NCI-H446 (cell line): ENCODE measurements around the gene RAB24.
"Not testable (repeated sequence)": the region's sequence is repeated elsewhere in the genome, so short reads cannot be mapped to it uniquely, and the experiment has no call there.

Experiments
- DNase-seq, 2 experiments: peaks; one replicate each; lab custom pipeline; 2025; lab: John Stamatoyannopoulos, UW

RAB24 gene

DNA sequence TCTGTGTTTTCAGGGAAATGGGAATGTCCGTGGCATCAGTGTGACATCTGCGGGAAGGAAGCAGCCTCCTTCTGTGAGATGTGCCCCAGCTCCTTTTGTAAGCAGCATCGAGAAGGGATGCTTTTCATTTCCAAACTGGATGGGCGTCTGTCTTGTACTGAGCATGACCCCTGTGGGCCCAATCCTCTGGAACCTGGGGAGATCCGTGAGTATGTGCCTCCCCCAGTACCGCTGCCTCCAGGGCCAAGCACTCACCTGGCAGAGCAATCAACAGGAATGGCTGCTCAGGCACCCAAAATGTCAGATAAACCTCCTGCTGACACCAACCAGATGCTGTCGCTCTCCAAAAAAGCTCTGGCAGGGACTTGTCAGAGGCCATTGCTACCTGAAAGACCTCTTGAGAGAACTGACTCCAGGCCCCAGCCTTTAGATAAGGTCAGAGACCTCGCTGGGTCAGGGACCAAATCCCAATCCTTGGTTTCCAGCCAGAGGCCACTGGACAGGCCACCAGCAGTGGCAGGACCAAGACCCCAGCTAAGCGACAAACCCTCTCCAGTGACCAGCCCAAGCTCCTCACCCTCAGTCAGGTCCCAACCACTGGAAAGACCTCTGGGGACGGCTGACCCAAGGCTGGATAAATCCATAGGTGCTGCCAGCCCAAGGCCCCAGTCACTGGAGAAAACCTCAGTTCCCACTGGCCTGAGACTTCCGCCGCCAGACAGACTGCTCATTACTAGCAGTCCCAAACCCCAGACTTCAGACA is 9.5 kb downstream of the RAB24 start:
- DNase-seq = no peak

GRCh38 chr5:177291735-177292134 is 11.8 kb downstream of the RAB24 start:
- no peak for DNase-seq

- DNase-seq = no peak
Observed at GRCh38 chr5:177290816-177291596, 12.5 kb downstream of the RAB24 start.

- DNase-seq = no peak
Observed at GRCh38 chr5:177288191-177288590, 15.3 kb downstream of the RAB24 start.

DNA sequence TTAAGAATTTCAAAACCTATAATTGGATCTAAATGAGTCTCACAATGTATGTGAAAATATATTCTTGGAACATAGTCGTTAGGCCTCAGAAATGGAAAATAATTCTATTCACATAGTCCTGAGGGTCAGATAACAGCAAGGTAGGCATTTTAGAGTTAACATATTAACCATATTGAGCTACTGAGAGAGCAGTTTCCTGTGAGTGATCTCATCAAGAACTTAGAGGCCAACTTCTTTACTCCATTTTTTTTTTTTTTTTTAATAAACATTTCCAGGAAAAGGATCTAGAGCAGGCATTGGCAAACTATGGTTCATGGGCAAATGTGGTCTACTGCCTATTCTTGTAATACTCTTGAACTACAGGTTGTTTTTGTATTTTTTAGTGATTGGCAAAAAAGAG is 26.6 kb downstream of the RAB24 start:
- DNase-seq = no peak

DNA sequence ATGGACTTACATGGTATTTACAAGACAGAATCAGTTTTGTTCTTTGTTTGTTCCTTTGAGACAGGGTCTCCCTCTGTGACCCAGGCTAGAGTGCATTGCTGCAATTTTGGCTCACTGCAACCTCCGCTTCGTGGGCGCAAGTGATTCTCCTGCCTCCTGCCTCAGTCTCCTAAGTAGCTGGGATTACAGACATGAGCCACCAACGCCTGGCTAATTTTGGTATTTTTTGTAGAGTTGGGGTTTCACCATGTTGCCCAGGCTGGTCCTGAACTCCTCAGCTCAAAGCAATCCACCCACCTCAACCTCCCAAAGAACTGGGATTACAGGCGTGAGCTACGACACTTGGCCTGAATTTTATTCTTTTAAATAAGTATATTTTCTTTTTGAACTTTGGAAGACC is 27.6 kb downstream of the RAB24 start:
- DNase-seq = no peak

GRCh38 chr5:177271113-177271512 is 32.4 kb downstream of the RAB24 start:
- no peak for DNase-seq

- no peak for DNase-seq
Observed at GRCh38 chr5:177270653-177271052, 32.9 kb downstream of the RAB24 start.

- no peak for DNase-seq
Observed at GRCh38 chr5:177269976-177270375, 33.5 kb downstream of the RAB24 start.

DNA sequence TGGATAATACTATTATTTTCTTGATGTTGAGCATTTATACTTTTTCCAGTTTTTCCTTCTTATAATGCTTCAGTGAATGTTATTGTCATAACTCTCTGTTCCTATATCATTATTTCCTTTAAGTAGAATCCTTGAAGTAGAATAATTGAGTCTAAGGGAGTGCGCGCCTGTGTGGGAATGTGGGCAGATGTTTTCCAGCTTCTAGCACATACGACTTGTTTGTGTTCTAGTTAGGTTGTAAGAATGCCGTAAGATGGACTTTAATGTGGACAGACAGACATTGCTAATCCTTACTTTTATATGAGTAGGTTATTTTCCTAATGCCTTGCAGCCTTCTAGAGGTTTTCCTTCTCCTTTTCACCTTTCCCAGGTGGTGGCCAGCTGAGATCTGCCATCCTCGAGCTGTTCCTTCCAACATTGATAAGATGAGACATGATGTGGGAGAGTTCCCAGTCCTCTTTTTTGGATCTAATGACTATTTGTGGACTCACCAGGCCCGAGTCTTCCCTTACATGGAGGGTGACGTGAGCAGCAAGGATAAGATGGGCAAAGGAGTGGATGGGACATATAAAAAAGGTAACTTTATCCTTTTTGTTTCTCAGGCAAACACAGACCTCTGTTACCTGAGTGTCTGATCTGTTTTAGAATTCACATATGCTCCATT is 34.2 kb downstream of the RAB24 start:
- DNase-seq = no peak

DNA sequence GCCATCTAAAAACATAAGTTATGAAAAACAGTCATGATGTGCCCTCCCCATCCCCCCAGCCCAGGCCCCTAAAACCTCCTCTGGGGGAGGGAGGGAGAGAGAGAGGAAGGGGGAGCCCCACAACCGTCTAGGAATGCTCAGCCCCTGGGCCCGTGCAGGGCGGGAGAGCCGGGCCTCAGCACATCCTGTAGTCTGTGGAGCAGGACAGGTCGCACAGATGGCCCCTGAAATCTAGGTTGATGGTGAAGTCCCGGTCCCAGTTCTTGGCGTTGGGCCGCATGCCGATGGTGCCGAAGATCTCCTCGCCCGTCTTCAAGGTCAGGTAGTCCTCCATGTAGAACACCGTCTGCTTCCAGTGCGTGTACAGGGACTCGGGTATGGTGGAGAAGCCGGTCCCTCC is 38.1 kb downstream of the RAB24 start:
- DNase-seq = no peak

DNA sequence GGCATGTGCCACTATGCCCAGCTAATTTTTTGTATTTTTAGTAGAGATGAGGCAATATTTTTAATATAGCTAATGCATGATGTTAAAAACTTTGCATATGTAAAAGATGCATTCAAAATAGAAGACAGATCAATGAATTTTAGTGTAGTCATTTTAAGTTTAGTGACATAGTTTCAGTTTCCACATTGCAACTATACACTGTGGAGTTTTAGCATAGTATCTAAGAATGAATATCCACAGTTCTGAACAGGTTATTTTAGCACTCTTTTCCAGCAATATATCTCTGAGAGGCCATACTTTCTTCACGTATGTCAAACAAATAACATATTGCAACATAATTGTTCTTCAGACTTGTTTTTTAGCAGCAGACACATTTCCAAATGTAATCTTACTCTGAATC is 39.3 kb downstream of the RAB24 start:
- no peak for DNase-seq

- DNase-seq = no peak
Observed at GRCh38 chr5:177261510-177261909, 42.0 kb downstream of the RAB24 start.

DNA sequence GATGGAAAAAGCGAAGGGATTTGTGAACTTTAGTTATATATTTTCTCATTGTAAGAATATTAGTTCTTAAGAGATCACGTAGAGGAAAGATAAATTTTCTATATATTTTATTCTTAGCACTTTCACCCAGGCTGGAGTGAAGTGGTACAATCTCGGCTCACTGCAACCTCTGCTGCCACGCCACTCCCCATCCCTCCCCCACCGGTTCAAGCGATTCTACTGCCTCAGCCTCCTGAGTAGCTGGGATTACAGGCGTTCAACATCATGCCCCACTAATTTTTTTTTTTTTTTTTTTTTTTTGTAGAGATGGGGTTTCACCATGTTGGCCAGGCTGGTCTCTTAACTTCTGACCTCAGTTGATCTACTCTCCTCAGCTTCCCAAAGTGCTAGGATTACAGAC is 42.6 kb downstream of the RAB24 start:
- no peak for DNase-seq

DNA sequence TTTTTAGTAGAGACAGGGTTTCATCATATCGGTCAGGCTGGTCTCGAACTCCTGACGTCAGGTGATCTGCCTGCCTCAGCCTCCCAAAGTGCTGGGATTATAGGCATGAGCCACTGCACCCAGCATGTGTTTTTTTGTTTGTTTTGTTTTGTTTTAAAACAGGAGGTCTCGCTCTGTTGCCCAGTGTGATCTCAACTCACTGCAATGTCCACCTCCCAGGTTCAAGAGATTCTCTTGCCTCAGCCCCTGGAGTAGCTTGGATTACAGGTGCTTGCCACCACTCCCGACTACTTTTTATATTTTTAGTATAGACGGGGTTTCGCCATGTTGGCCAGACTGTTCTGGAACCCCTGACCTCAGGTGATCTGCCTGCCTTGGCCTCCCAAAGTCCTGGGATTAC is 44.8 kb downstream of the RAB24 start:
- DNase-seq = not testable (repeated sequence)

- DNase-seq = no peak
Observed at GRCh38 chr5:177256296-177256695, 47.2 kb downstream of the RAB24 start.

DNA sequence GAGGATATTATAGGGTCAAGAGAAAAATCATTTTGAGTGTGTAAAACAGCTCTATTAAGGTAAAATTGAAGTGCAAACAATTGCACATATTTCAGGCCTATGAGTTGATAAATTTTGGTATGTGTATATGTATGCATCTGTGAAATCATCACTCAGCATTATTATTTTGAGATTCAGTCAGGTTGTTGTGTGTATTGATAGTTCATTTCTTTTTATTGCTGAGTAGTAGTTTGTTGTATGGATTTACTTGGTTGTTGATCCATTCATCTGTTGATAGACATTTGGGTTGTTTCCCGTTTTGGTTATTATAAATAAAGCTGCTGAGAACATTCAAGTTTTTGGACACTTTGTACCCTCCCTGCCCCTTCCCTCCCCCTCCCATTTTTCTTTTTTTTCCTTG is 50.3 kb downstream of the RAB24 start:
- DNase-seq = no peak
